ENCODE data around the gene P4HA2.

DNA sequence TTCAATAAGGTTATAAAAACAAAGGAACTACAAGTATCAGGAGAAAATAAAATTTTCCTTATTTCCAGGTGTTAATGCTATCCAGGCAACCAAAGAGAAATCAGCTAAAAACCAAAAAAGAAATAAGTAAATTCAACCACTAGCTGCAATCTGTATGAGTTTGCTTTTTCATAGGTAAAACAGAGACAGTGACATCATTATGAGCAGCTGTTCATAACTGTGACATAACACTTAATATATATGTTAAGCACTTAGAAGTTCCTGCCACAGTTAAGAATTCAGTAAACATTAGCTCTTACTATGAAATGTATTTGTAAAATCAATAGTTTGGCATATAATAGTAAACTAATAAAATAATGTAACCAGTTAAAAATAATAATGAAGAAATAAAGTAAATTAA is 20.9 kb downstream of the P4HA2 start:
- TF ChIP-seq, protein P1, sequence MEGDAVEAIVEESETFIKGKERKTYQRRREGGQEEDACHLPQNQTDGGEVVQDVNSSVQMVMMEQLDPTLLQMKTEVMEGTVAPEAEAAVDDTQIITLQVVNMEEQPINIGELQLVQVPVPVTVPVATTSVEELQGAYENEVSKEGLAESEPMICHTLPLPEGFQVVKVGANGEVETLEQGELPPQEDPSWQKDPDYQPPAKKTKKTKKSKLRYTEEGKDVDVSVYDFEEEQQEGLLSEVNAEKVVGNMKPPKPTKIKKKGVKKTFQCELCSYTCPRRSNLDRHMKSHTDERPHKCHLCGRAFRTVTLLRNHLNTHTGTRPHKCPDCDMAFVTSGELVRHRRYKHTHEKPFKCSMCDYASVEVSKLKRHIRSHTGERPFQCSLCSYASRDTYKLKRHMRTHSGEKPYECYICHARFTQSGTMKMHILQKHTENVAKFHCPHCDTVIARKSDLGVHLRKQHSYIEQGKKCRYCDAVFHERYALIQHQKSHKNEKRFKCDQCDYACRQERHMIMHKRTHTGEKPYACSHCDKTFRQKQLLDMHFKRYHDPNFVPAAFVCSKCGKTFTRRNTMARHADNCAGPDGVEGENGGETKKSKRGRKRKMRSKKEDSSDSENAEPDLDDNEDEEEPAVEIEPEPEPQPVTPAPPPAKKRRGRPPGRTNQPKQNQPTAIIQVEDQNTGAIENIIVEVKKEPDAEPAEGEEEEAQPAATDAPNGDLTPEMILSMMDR (IDR thresholded peaks at IDR 0.05; ENCODE audit: insufficient read depth, low read length, poor library complexity, severe bottlenecking) = no peak
- TF ChIP-seq EZH2phosphoT487 (conservative IDR thresholded peaks at IDR 0.05; ENCODE audit: low read length) = no peak
